Measurements from ENCODE around the gene PSD. TPM values are rescaled to one million over a fixed set of nuclear protein-coding genes. Genes with fewer than 3 reads are reported as not detected.

PSD gene
- 3.3 and 6.3 TPM in 2 replicates for total RNA-seq

GRCh38 chr10:102418622-102419268 is at the start of gene PSD:
Gene PSD, minus strand, starts transcription at chr10:102418785. Its CDS starts 1,747 bp downstream, at chr10:102417038.

DNA sequence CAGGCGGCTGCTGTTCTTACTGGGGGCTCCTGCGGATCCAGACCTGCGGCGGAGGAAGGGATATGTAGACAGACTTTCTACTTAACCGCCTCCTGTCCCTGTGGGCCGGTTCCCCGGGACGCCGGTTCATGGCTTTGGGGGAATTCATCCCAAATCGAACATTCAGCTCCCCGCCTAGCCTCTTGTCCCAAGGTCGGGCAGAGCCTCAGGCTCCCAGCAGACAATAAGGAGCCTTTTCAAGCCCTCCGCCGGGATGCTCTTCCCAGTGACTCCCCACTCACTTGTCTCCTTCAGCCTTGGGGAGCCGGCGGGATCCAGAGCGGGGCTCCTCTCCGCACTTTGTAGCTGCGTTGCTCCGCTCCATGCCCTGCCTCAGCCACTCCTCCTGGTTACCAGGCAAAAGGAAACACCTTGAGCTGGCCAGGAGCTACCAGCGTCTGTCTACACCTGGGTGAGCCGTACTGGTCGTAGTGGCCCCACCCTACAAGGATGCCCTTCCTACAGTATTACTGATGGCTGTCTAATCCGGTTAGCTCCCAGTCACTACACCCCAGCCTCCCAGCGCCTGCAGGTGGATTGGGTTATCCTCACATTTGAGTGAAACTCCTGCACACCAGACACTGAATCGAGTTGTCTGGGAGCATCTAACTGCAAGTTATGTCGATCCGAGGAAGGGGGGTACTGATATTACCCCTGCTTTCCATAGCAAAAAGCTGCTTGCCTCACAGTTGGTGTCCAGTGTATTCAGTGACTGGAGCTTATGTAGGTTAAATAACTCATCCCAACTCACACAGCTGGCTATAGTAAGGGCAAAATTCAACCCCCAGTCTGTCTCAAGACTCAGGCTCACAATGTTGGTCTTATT is 32.8 kb upstream of the PSD start, which contains the start of gene C10orf95:
TSS of gene C10orf95 (minus strand) at position 439 of the 865 bp plus-strand sequence. CDS start 450 bp downstream, outside the sequence.

DNA sequence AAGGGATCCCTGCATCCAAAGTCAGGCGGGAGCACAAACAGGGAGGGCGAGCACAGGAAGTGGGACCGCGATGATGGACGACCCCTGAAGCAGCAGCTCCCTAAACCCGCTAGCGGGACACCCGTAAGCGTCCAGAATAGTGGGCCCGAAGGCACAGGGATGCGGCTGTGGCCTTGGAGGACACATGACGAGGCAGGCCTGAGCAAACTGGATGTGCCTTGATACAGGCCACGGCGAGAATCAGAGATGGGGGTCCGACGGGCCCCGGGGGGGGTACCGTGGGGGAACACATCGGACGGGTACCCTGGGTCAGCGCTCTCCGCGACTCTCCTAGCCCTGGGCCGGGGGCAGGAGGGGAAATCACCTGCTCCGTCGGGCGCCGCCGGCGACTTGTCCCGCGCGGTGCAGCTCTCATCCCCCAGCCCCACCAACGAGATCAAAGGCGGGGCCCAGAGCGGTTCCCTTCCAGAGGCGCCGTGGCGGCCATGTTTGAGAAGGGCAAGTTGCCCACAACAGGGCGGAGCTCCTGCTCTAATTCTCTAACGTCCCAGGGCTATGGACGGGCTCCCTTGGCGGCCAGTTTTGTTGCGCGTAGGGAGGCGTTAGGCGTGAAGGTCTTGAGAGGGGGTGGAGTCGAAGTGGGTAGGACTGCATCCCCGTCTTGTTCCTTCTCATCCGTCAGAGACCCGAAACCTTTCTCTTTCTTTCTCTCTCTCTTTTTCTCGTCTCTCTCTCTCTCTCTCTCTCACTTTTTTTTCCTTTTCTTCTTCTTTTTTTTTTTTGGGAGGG is 13.8 kb upstream of the PSD start, which contains the start of gene CUEDC2:
TSS of gene CUEDC2 (minus strand) at position 413 of the 789 bp plus-strand sequence. CDS start 7,386 bp downstream, outside the sequence.

DNA sequence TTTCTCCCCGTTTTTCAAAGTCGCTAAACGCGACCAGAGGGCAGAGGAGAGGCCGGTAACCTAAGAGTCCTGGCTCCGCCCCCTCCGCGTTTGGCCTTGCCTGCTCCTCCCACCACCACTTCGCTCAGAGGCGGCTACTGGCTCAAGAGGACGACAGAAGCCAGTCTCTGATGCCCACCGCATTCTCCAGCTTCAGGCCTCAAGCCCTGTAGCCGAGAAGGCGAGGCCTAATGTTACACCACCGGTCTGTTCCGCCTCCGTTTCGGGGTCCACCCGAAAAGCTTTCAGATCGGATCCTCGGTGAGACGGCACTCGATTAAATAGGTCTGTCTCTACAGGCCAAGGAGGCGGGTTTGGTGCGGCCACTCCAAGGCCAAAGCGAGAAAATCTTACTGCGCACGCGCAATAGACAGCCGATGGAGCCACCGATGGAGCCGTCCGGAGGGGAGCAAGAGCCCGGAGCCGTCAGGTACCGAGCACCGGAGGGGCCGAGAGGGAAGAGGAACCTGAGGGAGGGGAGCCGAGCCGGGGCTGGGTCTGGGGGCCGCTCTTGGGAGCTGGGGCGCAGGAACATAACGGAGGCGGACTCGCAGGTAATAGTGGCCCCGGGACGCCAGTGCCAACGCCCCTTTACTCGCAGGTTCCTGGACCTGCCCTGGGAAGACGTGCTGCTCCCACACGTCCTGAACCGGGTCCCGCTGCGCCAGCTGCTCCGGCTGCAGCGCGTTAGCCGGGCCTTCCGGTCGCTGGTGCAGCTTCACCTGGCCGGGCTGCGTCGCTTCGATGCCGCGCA is 2.3 kb upstream of the PSD start, which contains the start of gene FBXL15:
TSS of gene FBXL15 (plus strand) at position 123 of the 793 bp plus-strand sequence. CDS start at position 417, 294 bp downstream.

GRCh38 chr10:102395400-102396316 is 22.9 kb downstream of the PSD start, which contains the start of gene NFKB2:
Gene NFKB2, plus strand, starts transcription at chr10:102395705. Its CDS starts 255 bp downstream, at chr10:102395960.

Other genes starting within 250 kb of the PSD start
- gene ELOVL3, start 192.5 kb downstream of the PSD start, total RNA-seq = 0.85 and 1.2 TPM in 2 replicates
- gene PITX3, start 177.3 kb downstream of the PSD start, total RNA-seq = 0.14 and 0.18 TPM in 2 replicates
- gene GBF1, start 173.3 kb downstream of the PSD start, total RNA-seq = 17.4 and 19.4 TPM in 2 replicates
- gene NFKB2, start 23.1 kb downstream of the PSD start, total RNA-seq = 13.4 and 14.9 TPM in 2 replicates
- gene FBXL15, start 2.1 kb upstream of the PSD start, total RNA-seq = 6.7 and 7.9 TPM in 2 replicates
- gene CUEDC2, start 13.8 kb upstream of the PSD start, total RNA-seq = 48.2 and 52.5 TPM in 2 replicates
- 0.14 TPM in 1 of 2 replicates, not detected in the other for gene C10orf95, start 32.8 kb upstream of the PSD start, total RNA-seq
- gene ACTR1A, start 83.9 kb upstream of the PSD start, total RNA-seq = 111 and 112 TPM in 2 replicates
- gene SUFU, start 85.2 kb upstream of the PSD start, total RNA-seq = 1.6 and 2.3 TPM in 2 replicates
- gene TRIM8, start 225.7 kb upstream of the PSD start, total RNA-seq = 50.2 and 62.6 TPM in 2 replicates